ENCODE data around the gene PKN2.

Gene PKN2

GRCh38 chr1:88731475-88732269 is 47.6 kb downstream of the PKN2 start:
- TF ChIP-seq, protein P1, sequence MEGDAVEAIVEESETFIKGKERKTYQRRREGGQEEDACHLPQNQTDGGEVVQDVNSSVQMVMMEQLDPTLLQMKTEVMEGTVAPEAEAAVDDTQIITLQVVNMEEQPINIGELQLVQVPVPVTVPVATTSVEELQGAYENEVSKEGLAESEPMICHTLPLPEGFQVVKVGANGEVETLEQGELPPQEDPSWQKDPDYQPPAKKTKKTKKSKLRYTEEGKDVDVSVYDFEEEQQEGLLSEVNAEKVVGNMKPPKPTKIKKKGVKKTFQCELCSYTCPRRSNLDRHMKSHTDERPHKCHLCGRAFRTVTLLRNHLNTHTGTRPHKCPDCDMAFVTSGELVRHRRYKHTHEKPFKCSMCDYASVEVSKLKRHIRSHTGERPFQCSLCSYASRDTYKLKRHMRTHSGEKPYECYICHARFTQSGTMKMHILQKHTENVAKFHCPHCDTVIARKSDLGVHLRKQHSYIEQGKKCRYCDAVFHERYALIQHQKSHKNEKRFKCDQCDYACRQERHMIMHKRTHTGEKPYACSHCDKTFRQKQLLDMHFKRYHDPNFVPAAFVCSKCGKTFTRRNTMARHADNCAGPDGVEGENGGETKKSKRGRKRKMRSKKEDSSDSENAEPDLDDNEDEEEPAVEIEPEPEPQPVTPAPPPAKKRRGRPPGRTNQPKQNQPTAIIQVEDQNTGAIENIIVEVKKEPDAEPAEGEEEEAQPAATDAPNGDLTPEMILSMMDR (IDR thresholded peaks at IDR 0.05) = no peak
- peak overlapping the region; percentile 80 for H3K27ac ChIP-seq
- H3K9me3 ChIP-seq = no peaks in the 10 kb centered on the region
- peaks cover 4% of the 10 kb centered on the region for H3K36me3 ChIP-seq
- H3K27me3 ChIP-seq = no peaks in the 10 kb centered on the region
- H3K4me1 ChIP-seq (ENCODE audit: control insufficient read depth in 1 of 2, insufficient read depth in 1 of 2, low read depth in 1 of 2, low read length in 1 of 2) = peaks cover 28 to 37% of the 10 kb centered on the region in 2 experiments
- no peak overlapping the region for H3K4me3 ChIP-seq (ENCODE audit: low read depth in 1 of 2, low read length in 1 of 2)

DNA sequence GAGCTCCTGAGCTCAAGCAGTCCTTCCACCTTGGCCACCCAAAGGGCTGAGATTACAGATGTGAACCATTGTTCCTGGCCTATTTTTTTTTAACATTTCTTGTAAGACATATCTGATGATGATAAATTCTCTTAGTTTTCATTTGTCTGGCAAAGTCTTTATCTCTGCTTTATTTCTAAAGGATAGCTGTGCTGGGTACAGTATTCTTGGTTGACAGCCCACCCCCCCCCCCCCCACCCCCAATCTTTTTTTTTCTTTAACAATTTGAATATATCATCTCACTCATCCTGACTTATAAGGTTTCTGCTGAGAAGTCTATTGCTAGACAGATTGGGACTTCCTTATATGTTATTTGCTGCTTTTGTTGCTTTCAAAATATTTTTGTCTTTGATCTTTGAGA is 51.3 kb downstream of the PKN2 start:
- Histone ChIP-seq H3K4me3 (ENCODE audit: low read depth in 1 of 2, low read length in 1 of 2) (no peak overlapping the region), H3K9me3 (no peaks in the 10 kb centered on the region), H3K36me3 (no peaks in the 10 kb centered on the region), H3K27me3 (no peaks in the 10 kb centered on the region), H3K4me1 (ENCODE audit: control insufficient read depth in 1 of 2, insufficient read depth in 1 of 2, low read depth in 1 of 2, low read length in 1 of 2) (peaks cover 8 to 17% of the 10 kb centered on the region in 2 experiments), H3K27ac (no peak overlapping the region)
- TF ChIP-seq, protein P1 (IDR thresholded peaks at IDR 0.05) = no peak

- Histone ChIP-seq H3K36me3 (no peaks in the 10 kb centered on the region), H3K27me3 (no peaks in the 10 kb centered on the region), H3K27ac (no peak overlapping the region), H3K9me3 (no peaks in the 10 kb centered on the region), H3K4me3 (ENCODE audit: low read depth in 1 of 2, low read length in 1 of 2) (no peak overlapping the region), H3K4me1 (ENCODE audit: control insufficient read depth in 1 of 2, insufficient read depth in 1 of 2, low read depth in 1 of 2, low read length in 1 of 2) (peaks cover 3 to 12% of the 10 kb centered on the region in 2 experiments)
- TF ChIP-seq, protein P1 (IDR thresholded peaks at IDR 0.05) = no peak
Measured at GRCh38 chr1:88735909-88736308, 51.8 kb downstream of the PKN2 start.

DNA sequence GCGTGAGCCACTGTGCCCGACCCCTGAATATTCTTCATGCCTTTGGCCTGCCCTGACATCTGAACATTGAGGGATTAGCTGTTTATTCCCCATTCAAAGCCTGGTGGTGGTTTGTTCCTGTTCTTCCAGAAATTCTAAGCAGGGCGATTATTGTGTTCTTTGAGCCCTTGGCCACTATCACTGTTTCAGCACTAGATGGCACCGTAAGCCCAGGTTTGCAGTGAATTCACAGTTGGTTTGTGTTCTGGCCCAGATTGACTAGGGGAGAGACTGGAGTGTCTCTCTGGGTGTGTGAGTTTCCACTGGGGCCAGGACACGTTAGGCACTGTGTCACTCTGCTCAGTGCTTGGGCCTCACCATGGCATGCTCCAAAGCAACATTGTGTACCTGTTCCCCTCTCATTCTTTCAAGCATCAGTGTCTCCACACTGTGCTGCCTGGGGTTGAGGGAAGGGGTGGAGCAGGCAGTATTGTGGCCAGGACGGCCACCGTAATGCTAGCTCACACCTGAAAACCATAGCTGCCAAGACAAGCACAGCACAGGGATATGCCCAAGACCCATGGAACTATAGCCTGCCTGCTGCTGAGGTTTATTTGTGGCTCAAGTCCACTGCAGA is 52.7 kb downstream of the PKN2 start:
- Histone ChIP-seq H3K4me1 (ENCODE audit: control insufficient read depth in 1 of 2, insufficient read depth in 1 of 2, low read depth in 1 of 2, low read length in 1 of 2) (peaks cover 0 to 4% of the 10 kb centered on the region in 2 experiments), H3K9me3 (no peaks in the 10 kb centered on the region), H3K36me3 (peaks cover 6% of the 10 kb centered on the region), H3K27ac (peak overlapping the region; percentile 40), H3K27me3 (no peaks in the 10 kb centered on the region), H3K4me3 (ENCODE audit: low read depth in 1 of 2, low read length in 1 of 2) (no peak overlapping the region)
- TF ChIP-seq, protein P1 (IDR thresholded peaks at IDR 0.05) = peak; percentile 62

- H3K27ac ChIP-seq = peak overlapping the region; percentile 40
- H3K36me3 ChIP-seq = peaks cover 11% of the 10 kb centered on the region
- H3K9me3 ChIP-seq = no peaks in the 10 kb centered on the region
- no peak overlapping the region for H3K4me3 ChIP-seq (ENCODE audit: low read depth in 1 of 2, low read length in 1 of 2)
- TF ChIP-seq, protein P1 (IDR thresholded peaks at IDR 0.05) = no peak
- H3K27me3 ChIP-seq = no peaks in the 10 kb centered on the region
- H3K4me1 ChIP-seq (ENCODE audit: control insufficient read depth in 1 of 2, insufficient read depth in 1 of 2, low read depth in 1 of 2, low read length in 1 of 2) = peaks cover 0 to 4% of the 10 kb centered on the region in 2 experiments
Measured at GRCh38 chr1:88737338-88737927, 53.4 kb downstream of the PKN2 start.

All from neutrophil (primary cell).